ENCODE measurements around the gene ST3GAL6.

The ST3GAL6 gene

GRCh38 chr3:98730886-98731537, 32.1 kb upstream of the ST3GAL6 start:
- H3K9me3 ChIP-seq (ENCODE audit: control insufficient read depth, insufficient read depth, low read depth, low read length) = no peaks in the 10 kb centered on the region
- no peak overlapping the region for H3K4me3 ChIP-seq (ENCODE audit: low read depth, low read length)
- H3K27ac ChIP-seq (ENCODE audit: extremely low read depth, low read depth, low read length) = no peak overlapping the region
- TF ChIP-seq ZNF747 (tag by site-specific recombination; IDR thresholded peaks at IDR 0.05) = no peak
- TF ChIP-seq ZNF155 (tag by site-specific recombination; IDR thresholded peaks at IDR 0.05) = no peak
- no peak for TF ChIP-seq ZNF76 (tag by site-specific recombination; IDR thresholded peaks at IDR 0.05; ENCODE audit: borderline replicate concordance, low read depth)
- TF ChIP-seq ZNF324 (tag by site-specific recombination; IDR thresholded peaks at IDR 0.05) = no peak
- no peak for TF ChIP-seq ZNF626 (tag by site-specific recombination; IDR thresholded peaks at IDR 0.05)
- TF ChIP-seq ZBTB48 (tag by site-specific recombination; IDR thresholded peaks at IDR 0.05) = no peak
- TF ChIP-seq ZNF521 (tag by site-specific recombination; IDR thresholded peaks at IDR 0.05) = no peak
- no peak for TF ChIP-seq ZNF701 (tag by site-specific recombination; IDR thresholded peaks at IDR 0.05)
- TF ChIP-seq ZNF121 (tag by site-specific recombination; IDR thresholded peaks at IDR 0.05) = no peak
- no peak for TF ChIP-seq ZNF114 (tag by site-specific recombination; IDR thresholded peaks at IDR 0.05)
- no peak for TF ChIP-seq REST (tag by site-specific recombination; IDR thresholded peaks at IDR 0.05)
- TF ChIP-seq ZBTB26 (tag by site-specific recombination; optimal IDR thresholded peaks at IDR 0.05) = no peak
- TF ChIP-seq ZBTB10 (tag by site-specific recombination; IDR thresholded peaks at IDR 0.05) = no peak
- H3K36me3 ChIP-seq (ENCODE audit: control insufficient read depth in 2 of 2, insufficient read depth in 1 of 2, low read length in 2 of 2) = no peaks in the 10 kb centered on the region
- H3K4me1 ChIP-seq (ENCODE audit: control insufficient read depth, insufficient read depth, low read length) = peaks cover 2% of the 10 kb centered on the region; the same call in 1 of the 2 replicates
- ChIA-PET CTCF (interaction anchor here (1.7 kb wide), 1 partner anchor 133 kb away, joined by 4 read pairs; no protein-coding TSS in a partner anchor), POLR2A (interaction anchor here (0.7 kb wide), 2 partner anchors 13 to 1793 kb away, joined by 5 read pairs; no protein-coding TSS in a partner anchor)

- H3K4me1 ChIP-seq (ENCODE audit: control insufficient read depth, insufficient read depth, low read length) = peaks cover 2% of the 10 kb centered on the region; the same call in 1 of the 2 replicates
- ChIA-PET POLR2A (interaction anchor here (0.7 to 1.3 kb wide), 6 partner anchors 14 to 1792 kb away, joined by 3 to 5 read pairs (median 4); no protein-coding TSS in a partner anchor), CTCF (interaction anchor here (0.9 to 1.7 kb wide), 2 partner anchors 133 to 134 kb away, joined by 3 to 4 read pairs; no protein-coding TSS in a partner anchor)
- H3K4me3 ChIP-seq (ENCODE audit: low read depth, low read length) = peak overlapping the region; percentile 78
- H3K27ac ChIP-seq (ENCODE audit: extremely low read depth, low read depth, low read length) = peak overlapping the region; percentile 89
- no peaks in the 10 kb centered on the region for H3K9me3 ChIP-seq (ENCODE audit: control insufficient read depth, insufficient read depth, low read depth, low read length)
- no peaks in the 10 kb centered on the region for H3K36me3 ChIP-seq (ENCODE audit: control insufficient read depth in 2 of 2, insufficient read depth in 1 of 2, low read length in 2 of 2)
- TF ChIP-seq EGR2 (tag by site-specific recombination; IDR thresholded peaks at IDR 0.05; ENCODE audit: low read depth) (no peak), ZNF335 (tag by site-specific recombination; conservative IDR thresholded peaks at IDR 0.05) (peak; percentile 88), ZSCAN16 (tag by site-specific recombination; IDR thresholded peaks at IDR 0.05) (0 out of 2 replicates have a peak, but pooled peaks have one; percentile 34), ZNF600 (tag by site-specific recombination; IDR thresholded peaks at IDR 0.05) (peak; percentile 27; the same call in 1 of the 2 replicates), ZBTB20 (tag by site-specific recombination; IDR thresholded peaks at IDR 0.05) (peak; percentile 82)
These were observed 31.3 kb upstream of the ST3GAL6 start for GRCh38 chr3:98731720-98732285.

All from HEK293 (cell line).